AG04450 (cell line): Measurements from ENCODE around the gene ACOXL. TPM values are rescaled to one million over a fixed set of nuclear protein-coding genes. Genes with fewer than 3 reads are reported as not detected.

Source experiments
- CTCF ChIA-PET: fragments of 300-600, 350-600 bp; formaldehyde crosslinking; extraction: SDS; loops from one replicate; lab custom pipeline; 2022; ENCODE audit warnings: antibody characterized with exemption, inconsistent platforms; lab: Charles Lee
- POLR2A ChIA-PET: fragments of 350-600 bp; formaldehyde crosslinking; extraction: SDS; loops from one replicate; lab custom pipeline; 2021; ENCODE audit warnings: antibody characterized with exemption, inconsistent platforms; lab: Yijun Ruan, JAX
- DNase-seq: peaks from one replicate; pipeline ENCODE4 v3.0.0-alpha.2; 2011; ENCODE audit warnings: low read depth, low spot score
- H3K27ac ChIP-seq: one replicate; pipeline ENCODE4 v1.5.1; 2012; ENCODE audit warnings: low read depth, low read length, control low read depth
- H3K27me3 ChIP-seq: one replicate; pipeline ENCODE4 v1.6.0; 2012; ENCODE audit warnings: low read length; ENCODE audit not compliant: control insufficient read depth, insufficient read depth
- H3K4me3 ChIP-seq: 2 replicates; pipeline ENCODE4 v1.5.1; 2011; ENCODE audit warnings: mild to moderate bottlenecking, low read depth, low read length, control low read depth
- H3K9me3 ChIP-seq: 2 replicates; pipeline ENCODE4 v1.5.1; 2012; ENCODE audit warnings: low read length; ENCODE audit not compliant: control insufficient read depth, insufficient read depth
- polyA plus RNA-seq: library from polyadenylated mRNA; depleted of rRNA; stranded (reverse); fragments of >200 nt; gene quantifications from 2 replicates; pipeline ENCODE4 v1.2.3, GENCODE V29; 2011
- TF ChIP-seq, protein P1 (sequence below): IDR thresholded peaks from 2 replicates; pipeline ENCODE4 v1.5.1; 2011; ENCODE audit warnings: low read depth, low read length, control low read depth, inconsistent platforms

Gene ACOXL
- polyA plus RNA-seq, 1 experiment = not detected

- Histone ChIP-seq H3K9me3 (no peaks in the 10 kb centered on the region; the same call in 1 of the 2 replicates), H3K4me3 (no peak overlapping the region), H3K27ac (no peak overlapping the region), H3K27me3 (peaks cover 2% of the 10 kb centered on the region)
- POLR2A ChIA-PET = no interaction called here
- TF ChIP-seq, protein P1, sequence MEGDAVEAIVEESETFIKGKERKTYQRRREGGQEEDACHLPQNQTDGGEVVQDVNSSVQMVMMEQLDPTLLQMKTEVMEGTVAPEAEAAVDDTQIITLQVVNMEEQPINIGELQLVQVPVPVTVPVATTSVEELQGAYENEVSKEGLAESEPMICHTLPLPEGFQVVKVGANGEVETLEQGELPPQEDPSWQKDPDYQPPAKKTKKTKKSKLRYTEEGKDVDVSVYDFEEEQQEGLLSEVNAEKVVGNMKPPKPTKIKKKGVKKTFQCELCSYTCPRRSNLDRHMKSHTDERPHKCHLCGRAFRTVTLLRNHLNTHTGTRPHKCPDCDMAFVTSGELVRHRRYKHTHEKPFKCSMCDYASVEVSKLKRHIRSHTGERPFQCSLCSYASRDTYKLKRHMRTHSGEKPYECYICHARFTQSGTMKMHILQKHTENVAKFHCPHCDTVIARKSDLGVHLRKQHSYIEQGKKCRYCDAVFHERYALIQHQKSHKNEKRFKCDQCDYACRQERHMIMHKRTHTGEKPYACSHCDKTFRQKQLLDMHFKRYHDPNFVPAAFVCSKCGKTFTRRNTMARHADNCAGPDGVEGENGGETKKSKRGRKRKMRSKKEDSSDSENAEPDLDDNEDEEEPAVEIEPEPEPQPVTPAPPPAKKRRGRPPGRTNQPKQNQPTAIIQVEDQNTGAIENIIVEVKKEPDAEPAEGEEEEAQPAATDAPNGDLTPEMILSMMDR = no peak
- CTCF ChIA-PET = interaction anchor here (1.1 kb wide), 1 partner anchor 16 kb away, joined by 4 read pairs; no protein-coding TSS in a partner anchor
- DNase-seq = no peak
Observed at GRCh38 chr2:110828330-110828729, 96.0 kb downstream of the ACOXL start.

GRCh38 chr2:110829413-110830146, 97.2 kb downstream of the ACOXL start:
- Histone ChIP-seq H3K4me3 (no peak overlapping the region), H3K9me3 (no peaks in the 10 kb centered on the region; the same call in 1 of the 2 replicates), H3K27me3 (peaks cover 11% of the 10 kb centered on the region), H3K27ac (no peak overlapping the region)
- TF ChIP-seq, protein P1 = no peak
- CTCF ChIA-PET = interaction anchor here (0.7 kb wide), 1 partner anchor 24 kb away, joined by 3 read pairs; no protein-coding TSS in a partner anchor
- no peak for DNase-seq
- POLR2A ChIA-PET = no interaction called here

DNA sequence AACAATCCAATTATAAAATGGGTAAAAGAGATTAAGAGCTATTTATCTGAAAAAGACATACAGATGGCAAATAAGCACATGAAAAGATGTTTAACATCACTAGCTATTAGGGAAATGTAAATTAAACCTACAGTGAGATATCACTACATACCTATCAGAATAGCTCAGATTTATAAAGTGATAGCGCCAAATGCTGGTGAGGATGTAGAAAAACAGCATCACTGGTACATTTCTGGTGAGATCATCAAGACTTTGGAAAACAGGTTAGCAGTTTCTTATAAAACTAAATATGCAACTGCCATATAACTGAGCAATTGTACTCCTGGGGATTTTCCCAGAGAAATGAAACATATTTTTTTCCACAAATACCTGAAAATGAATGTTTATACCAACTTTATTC, 100.4 kb downstream of the ACOXL start:
- Histone ChIP-seq H3K4me3 (no peak overlapping the region), H3K27ac (no peak overlapping the region), H3K9me3 (no peaks in the 10 kb centered on the region; the same call in 1 of the 2 replicates), H3K27me3 (peaks cover 16% of the 10 kb centered on the region)
- TF ChIP-seq, protein P1 = no peak
- CTCF ChIA-PET = interaction anchor here (0.7 to 1.0 kb wide), 3 partner anchors 20 to 39 kb away, joined by 3 to 7 read pairs (median 4); no protein-coding TSS in a partner anchor
- POLR2A ChIA-PET = no interaction called here
- no peak for DNase-seq

GRCh38 chr2:110834134-110834827, 101.9 kb downstream of the ACOXL start:
- CTCF ChIA-PET = no interaction called here

More at GRCh38 chr2:110834134-110834827, 101.9 kb downstream of the ACOXL start:
- Histone ChIP-seq H3K4me3 (no peak overlapping the region), H3K27me3 (peaks cover 16% of the 10 kb centered on the region), H3K27ac (no peak overlapping the region), H3K9me3 (no peaks in the 10 kb centered on the region; the same call in 1 of the 2 replicates)
- POLR2A ChIA-PET = no interaction called here
- TF ChIP-seq, protein P1 = no peak
- DNase-seq = no peak
